K562 treated with DMSO at 1 percent for 48 hours (cell line): ENCODE data around the gene OIP5. TPM values are rescaled to one million over a fixed set of nuclear protein-coding genes. Genes with fewer than 3 reads are reported as not detected.

Experiments used
- total RNA-seq: library from RNA; unstranded; fragments of 300-600 nt; gene quantifications from 2 replicates; pipeline ENCODE4 v1.2.3, GENCODE V29; 2022; ENCODE audit warnings: low replicate concordance; ENCODE audit errors: extremely low read depth

The OIP5 gene
- total RNA-seq, result not detected in 2 replicates

GRCh38 chr15:41332194-41333025 lies at the start of gene OIP5, which contains the start of gene NUSAP1:
Gene OIP5, minus strand, starts transcription at chr15:41332591. Its CDS starts 30 bp downstream, at chr15:41332561.
Gene NUSAP1, plus strand, starts transcription at chr15:41332881. Its CDS starts 77 bp downstream, at chr15:41332958.

Other genes starting within 250 kb of the OIP5 start
- gene INO80, start 216.3 kb downstream of the OIP5 start, total RNA-seq, result not detected in 2 replicates
- not detected in 2 replicates for gene EXD1, start 101.8 kb downstream of the OIP5 start, total RNA-seq
- gene CHP1, start 101.3 kb downstream of the OIP5 start, total RNA-seq, result not detected in 2 replicates
- gene NUSAP1, start 290 bp upstream of the OIP5 start, total RNA-seq, result not detected in 2 replicates
- not detected in 2 replicates for gene NDUFAF1, start 69.9 kb upstream of the OIP5 start, total RNA-seq
- not detected in 2 replicates for gene RTF1, start 84.5 kb upstream of the OIP5 start, total RNA-seq
- not detected in 2 replicates for gene ITPKA, start 161.3 kb upstream of the OIP5 start, total RNA-seq
- gene LTK, start 181.2 kb upstream of the OIP5 start, total RNA-seq, result not detected in 2 replicates
- gene RPAP1, start 211.7 kb upstream of the OIP5 start, total RNA-seq, result 59.5 TPM in 1 of 2 replicates, not detected in the other
- gene TYRO3, start 226.6 kb upstream of the OIP5 start, total RNA-seq, result not detected in 2 replicates